Immature natural killer cell (primary cell): Measurements from ENCODE around the gene TMEM63A. TPM values are rescaled to one million over a fixed set of nuclear protein-coding genes. Genes with fewer than 3 reads are reported as not detected.
"Not testable (repeated sequence)": the region's sequence is repeated elsewhere in the genome, so short reads cannot be mapped to it uniquely, and the experiment has no call there.

ENCODE experiments used
- DNase-seq, 3 donors: peaks; one replicate each; pipeline ENCODE4 v3.0.0; 2022; ENCODE audit warnings: mixed read lengths in 1 of 3
- H3K27ac Mint-ChIP-seq, 6 donors: one replicate each; pipeline ENCODE4 v1.8.0; 2020; ENCODE audit warnings: mixed read lengths in 6 of 6, mild to moderate bottlenecking in 5 of 6, inconsistent platforms in 4 of 6, moderate library complexity in 3 of 6
- H3K27me3 Mint-ChIP-seq, 3 donors: one replicate each; pipeline ENCODE4 v1.8.0; 2020 to 2021; ENCODE audit warnings: low read depth in 3 of 3, mild to moderate bottlenecking in 3 of 3, mixed read lengths in 3 of 3, moderate library complexity in 3 of 3, inconsistent platforms in 1 of 3
- H3K36me3 Mint-ChIP-seq, 3 donors: one replicate each; pipeline ENCODE4 v1.8.0; 2020; ENCODE audit warnings: mixed read lengths in 3 of 3, inconsistent platforms in 2 of 3, mild to moderate bottlenecking in 2 of 3
- H3K4me1 Mint-ChIP-seq, 2 donors: one replicate each; pipeline ENCODE4 v1.8.0; 2020; ENCODE audit warnings: inconsistent platforms in 2 of 2, mild to moderate bottlenecking in 2 of 2, mixed read lengths in 2 of 2, moderate library complexity in 1 of 2
- H3K4me3 Mint-ChIP-seq, 5 donors: one replicate each; pipeline ENCODE4 v1.8.0; 2020; ENCODE audit warnings: mild to moderate bottlenecking in 5 of 5, mixed read lengths in 5 of 5, inconsistent platforms in 3 of 5, moderate library complexity in 3 of 5
- H3K9me3 Mint-ChIP-seq, 6 donors: one replicate each; pipeline ENCODE4 v1.8.0; 2020; ENCODE audit warnings: mild to moderate bottlenecking in 6 of 6, mixed read lengths in 6 of 6, inconsistent platforms in 4 of 6, moderate library complexity in 3 of 6
- polyA plus RNA-seq, 3 donors: library from polyadenylated mRNA; unstranded; fragments of 300-500 nt; fragmentation: Illumina TruSeq; gene quantifications; one replicate each; pipeline ENCODE4 v1.2.3, GENCODE V29; 2021

TMEM63A gene
- 10 to 100 TPM; 10.1 to 27.4 (median 11.1) TPM for polyA plus RNA-seq

GRCh38 chr1:225881959-225882693 lies at the start of gene TMEM63A:
TMEM63A (minus strand) TSS chr1:225882380; CDS start chr1:225877580, 4,800 bp downstream.
- peaks cover 0 to 10% (median 5%) of the 10 kb centered on the region in 3 donors for H3K36me3 Mint-ChIP-seq
- H3K27me3 Mint-ChIP-seq: peaks cover 1 to 6% (median 2%) of the 10 kb centered on the region in 3 donors
- peaks cover 41 to 55% of the 10 kb centered on the region in 2 donors for H3K4me1 Mint-ChIP-seq

DNA sequence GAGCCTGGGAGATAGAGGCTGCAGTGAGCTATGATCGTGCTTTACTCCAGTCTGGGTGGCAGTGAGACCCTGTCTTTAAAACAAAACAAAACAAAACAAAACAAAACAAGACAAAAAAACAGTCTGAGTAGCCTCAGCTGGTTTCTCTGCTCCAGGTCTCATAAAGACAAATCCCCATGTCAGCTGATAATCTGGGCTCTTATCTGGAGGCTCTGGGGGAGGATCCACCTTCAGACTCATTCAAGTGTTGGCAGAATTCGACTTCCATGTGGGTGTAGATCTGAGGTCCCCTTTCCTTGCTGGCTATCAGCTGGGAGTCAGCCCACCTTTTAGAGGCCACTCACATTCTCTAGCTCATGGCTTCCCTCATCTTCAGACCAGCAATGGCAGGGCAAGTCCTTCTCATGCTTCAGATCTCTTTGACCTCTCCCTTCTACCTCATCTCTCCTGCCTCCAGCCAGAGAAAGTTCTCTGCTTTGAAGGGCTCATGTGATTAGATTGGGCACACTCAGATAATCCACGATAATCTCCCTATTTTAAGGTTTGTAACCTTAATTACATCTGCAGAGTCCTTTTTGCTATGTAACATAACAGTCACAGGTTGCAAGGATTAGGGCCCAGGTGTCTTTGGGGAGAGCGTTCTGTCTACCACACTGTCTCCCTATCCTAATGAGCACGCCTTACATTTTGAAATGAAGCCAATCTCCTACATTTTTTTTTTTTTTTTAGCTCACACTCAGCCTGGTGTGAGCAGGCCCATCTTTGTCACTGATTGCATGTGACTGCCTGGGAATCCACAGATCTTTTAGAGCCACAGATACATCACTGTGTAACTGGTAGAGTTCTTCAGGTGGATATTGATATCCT lies 49.3 kb upstream of the TMEM63A start:
- Mint-ChIP-seq H3K36me3 (no peaks in the 10 kb centered on the region), H3K4me3 (no peak overlapping the region), H3K4me1 (peaks cover 17 to 19% of the 10 kb centered on the region in 2 donors), H3K27ac (peak overlapping the region in 2 of 6 donors; percentile 16 to 25), H3K27me3 (peaks cover 0 to 2% (median 0%) of the 10 kb centered on the region in 3 donors), H3K9me3 (no peaks in the 10 kb centered on the region)
- no peak for DNase-seq

More at GRCh38 chr1:225881959-225882693, at the start of gene TMEM63A:
- DNase-seq: peak; percentile 89 to 90 (median 90)
- Mint-ChIP-seq H3K4me3 (peak within 1 kb of the TSS; percentile 91 to 95 (median 93)), H3K9me3 (no peaks in the 10 kb centered on the region), H3K27ac (peak within 1 kb of the TSS; percentile 80 to 97 (median 91))

GRCh38 chr1:225930566-225930965 lies 48.4 kb upstream of the TMEM63A start:
- H3K4me1 Mint-ChIP-seq: peaks cover 17 to 19% of the 10 kb centered on the region in 2 donors
- peaks cover 0 to 2% (median 0%) of the 10 kb centered on the region in 3 donors for H3K27me3 Mint-ChIP-seq
- peak overlapping the region in 1 of 6 donors; percentile 27 for H3K27ac Mint-ChIP-seq
- no peak for DNase-seq
- H3K4me3 Mint-ChIP-seq: no peak overlapping the region
- H3K9me3 Mint-ChIP-seq: no peaks in the 10 kb centered on the region
- no peaks in the 10 kb centered on the region for H3K36me3 Mint-ChIP-seq

DNA sequence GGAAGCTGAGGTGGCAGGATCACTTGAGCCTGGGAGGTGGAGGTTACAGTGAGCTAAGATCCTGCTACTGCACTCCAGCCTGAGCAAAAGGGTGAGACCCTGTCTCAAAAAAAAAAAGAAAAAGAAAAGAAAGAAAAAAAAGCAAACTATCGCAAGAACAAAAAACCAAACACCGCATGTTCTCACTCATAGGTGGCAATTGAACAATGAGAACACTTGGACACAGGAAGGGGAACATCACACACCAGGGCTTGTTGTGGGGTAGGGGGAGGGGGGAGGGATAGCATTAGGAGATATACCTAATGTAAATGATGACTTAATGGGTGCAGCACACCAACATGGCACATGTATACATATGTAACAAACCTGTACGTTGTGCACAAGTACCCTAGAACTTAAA lies 47.3 kb upstream of the TMEM63A start:
- DNase-seq: peak; percentile 14 to 27 (median 19)
- not testable (repeated sequence) for H3K36me3 Mint-ChIP-seq, H3K9me3 Mint-ChIP-seq, H3K27me3 Mint-ChIP-seq
- peak overlapping the region; percentile 60 to 72 (median 64) for H3K4me3 Mint-ChIP-seq
- peaks cover 17 to 24% of the 10 kb centered on the region in 2 donors for H3K4me1 Mint-ChIP-seq
- peak overlapping the region; percentile 72 to 92 (median 83) for H3K27ac Mint-ChIP-seq

DNA sequence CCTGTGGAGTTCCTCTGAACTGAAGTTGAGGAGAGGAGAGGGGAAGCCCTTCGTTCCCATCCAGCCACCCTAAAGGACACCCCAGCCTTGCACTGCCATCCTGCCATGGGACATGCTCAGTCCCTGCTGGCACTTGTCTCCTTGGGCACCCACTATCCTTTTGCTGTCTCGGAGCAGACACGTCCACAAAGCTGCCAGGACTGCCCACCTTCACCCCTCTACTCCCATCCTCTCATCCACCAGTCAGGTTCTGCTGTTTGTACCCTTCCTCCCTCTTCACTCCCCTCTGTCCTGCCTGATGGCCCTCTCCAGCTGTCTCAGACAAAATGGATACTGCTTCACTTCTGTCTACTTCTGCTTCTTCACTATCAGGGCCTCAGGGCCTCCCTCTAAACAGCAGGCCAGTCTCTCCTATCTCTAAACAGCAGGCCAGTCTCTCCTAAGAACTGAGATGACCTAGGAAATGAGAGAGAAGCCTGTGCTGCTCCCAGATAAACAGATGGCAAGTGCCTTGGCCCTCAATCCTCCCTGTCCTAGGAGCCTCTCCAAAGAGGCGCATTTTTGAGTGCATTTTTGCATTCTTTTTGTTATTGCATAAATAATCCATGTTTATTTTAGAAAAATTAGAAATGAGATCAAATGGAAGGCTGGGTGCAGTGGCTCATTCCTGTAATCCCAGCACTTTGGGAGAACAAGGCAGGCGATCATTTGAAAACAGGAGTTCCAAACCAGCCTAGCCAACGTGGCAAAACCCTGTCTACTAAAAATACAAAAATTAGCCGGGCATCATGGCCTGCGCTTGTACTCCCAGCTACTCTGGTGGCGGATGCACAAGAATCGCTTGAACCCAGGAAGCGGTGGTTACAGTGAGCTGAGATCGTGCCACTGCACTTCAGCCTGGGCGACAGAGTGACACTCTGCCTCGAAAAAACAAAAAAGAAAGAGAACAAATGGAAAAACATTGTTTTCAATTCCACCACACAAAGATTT lies 46.3 kb upstream of the TMEM63A start:
- H3K9me3 Mint-ChIP-seq: no peaks in the 10 kb centered on the region
- H3K4me1 Mint-ChIP-seq: peaks cover 21 to 30% of the 10 kb centered on the region in 2 donors
- H3K36me3 Mint-ChIP-seq: no peaks in the 10 kb centered on the region
- H3K27ac Mint-ChIP-seq: peak overlapping the region; percentile 81 to 92 (median 89)
- H3K27me3 Mint-ChIP-seq: peaks cover 0 to 10% (median 7%) of the 10 kb centered on the region in 3 donors
- DNase-seq: peak in 2 of 3 donors; percentile 27 to 29
- peak overlapping the region; percentile 9 to 72 (median 63) for H3K4me3 Mint-ChIP-seq

DNA sequence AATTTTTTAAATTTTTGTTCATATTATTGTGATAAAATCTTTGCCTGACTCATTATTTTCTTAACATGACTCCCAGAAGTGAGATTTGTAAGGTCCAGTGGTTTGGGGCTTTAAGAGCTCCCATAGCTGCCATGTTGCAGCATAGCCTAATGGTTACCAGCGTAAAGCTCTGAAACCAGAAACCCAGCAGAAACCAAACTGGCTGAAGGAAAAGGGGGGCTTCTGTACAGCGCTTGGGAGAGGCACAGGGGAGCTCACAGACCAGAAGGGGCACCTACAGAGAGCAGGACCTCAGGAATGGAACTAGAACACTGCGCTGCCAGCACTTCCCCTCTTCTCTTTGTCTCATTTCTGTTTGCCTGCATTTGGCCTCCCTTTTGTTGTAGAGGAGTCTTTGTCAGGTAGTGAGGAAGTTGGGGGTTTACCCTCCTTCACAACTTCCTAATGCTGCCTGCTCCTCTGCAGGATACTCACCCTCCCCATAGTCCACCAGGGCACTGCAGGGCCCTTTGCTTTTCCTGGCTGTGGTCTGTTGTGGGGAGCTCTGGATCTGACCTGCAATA lies 44.5 kb upstream of the TMEM63A start:
- H3K27ac Mint-ChIP-seq: peak overlapping the region in 3 of 6 donors; percentile 25 to 66 (median 40)
- peak overlapping the region in 2 of 5 donors; percentile 15 to 27 for H3K4me3 Mint-ChIP-seq
- H3K27me3 Mint-ChIP-seq: peaks cover 0 to 11% (median 7%) of the 10 kb centered on the region in 3 donors
- H3K9me3 Mint-ChIP-seq: no peaks in the 10 kb centered on the region
- H3K4me1 Mint-ChIP-seq: peaks cover 35 to 40% of the 10 kb centered on the region in 2 donors
- H3K36me3 Mint-ChIP-seq: no peaks in the 10 kb centered on the region
- DNase-seq: no peak

GRCh38 chr1:225923692-225924555 lies 41.7 kb upstream of the TMEM63A start, which contains the start of gene PYCR2:
PYCR2 (minus strand) TSS chr1:225924250; CDS start chr1:225924110, 140 bp downstream.
- Mint-ChIP-seq H3K36me3 (peaks cover 0 to 11% (median 0%) of the 10 kb centered on the region in 3 donors), H3K27me3 (peaks cover 0 to 11% (median 5%) of the 10 kb centered on the region in 3 donors), H3K4me1 (peaks cover 27 to 34% of the 10 kb centered on the region in 2 donors), H3K9me3 (no peaks in the 10 kb centered on the region), H3K27ac (peak within 1 kb of the TSS; percentile 91 to 96 (median 94)), H3K4me3 (peak within 1 kb of the TSS; percentile 93 to 96 (median 94))
- peak; percentile 96 to 97 (median 96) for DNase-seq

- Mint-ChIP-seq H3K4me1 (peaks cover 22 to 28% of the 10 kb centered on the region in 2 donors), H3K27ac (peak overlapping the region; percentile 91 to 96 (median 94)), H3K27me3 (peaks cover 0 to 11% (median 5%) of the 10 kb centered on the region in 3 donors), H3K9me3 (no peaks in the 10 kb centered on the region), H3K36me3 (peaks cover 0 to 11% (median 0%) of the 10 kb centered on the region in 3 donors), H3K4me3 (peak overlapping the region; percentile 93 to 96 (median 94))
- no peak for DNase-seq
Observed at GRCh38 chr1:225923381-225923691, 41.2 kb upstream of the TMEM63A start.

DNA sequence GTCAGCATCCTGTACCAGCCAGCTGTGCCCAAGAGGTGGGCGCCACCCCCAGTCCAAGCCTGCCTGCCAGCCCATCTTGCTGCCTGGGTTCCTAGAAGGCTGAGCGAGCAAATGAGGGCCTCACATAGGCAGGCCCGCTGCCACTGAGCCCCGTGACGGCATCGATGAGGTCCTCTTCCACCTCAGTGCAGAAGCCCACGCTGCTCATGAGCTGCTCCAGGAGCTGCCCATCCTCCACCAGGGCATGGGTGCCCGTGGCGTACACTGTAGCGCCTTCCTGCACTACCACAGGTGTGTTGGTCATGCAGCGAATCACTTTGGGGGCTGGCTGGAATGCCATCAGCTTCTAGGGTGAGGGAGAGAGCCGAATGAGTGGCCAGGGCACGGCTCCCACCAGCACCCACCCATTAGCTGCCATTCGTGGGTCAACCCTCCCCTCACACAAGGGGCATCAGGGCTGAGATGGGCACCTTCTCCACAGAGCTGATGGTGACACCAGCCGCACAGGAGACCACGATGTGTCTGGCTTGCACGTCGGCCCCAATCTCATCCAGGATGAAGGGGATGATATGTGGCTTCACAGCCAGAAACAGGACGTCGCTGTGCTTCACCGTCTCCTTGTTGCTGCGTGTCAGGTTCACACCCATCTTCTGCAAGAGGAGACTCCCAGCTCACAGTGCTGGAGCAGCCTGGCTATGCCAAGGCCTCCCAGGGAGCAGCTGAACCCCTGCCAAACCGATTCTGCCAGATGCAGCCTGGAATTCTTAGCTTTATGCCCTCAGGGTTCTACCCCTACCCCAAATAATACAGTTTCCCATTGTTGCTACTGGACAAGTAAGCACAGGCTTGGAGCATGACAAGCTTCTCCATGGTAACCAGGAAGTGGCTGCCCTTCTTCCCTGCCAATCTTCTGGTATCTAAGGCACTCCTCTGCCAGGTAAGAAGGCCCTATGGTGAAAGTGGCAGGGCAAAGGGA lies 39.8 kb upstream of the TMEM63A start:
- DNase-seq: no peak
- peaks cover 28 to 31% of the 10 kb centered on the region in 2 donors for H3K4me1 Mint-ChIP-seq
- H3K27me3 Mint-ChIP-seq: peaks cover 0 to 11% (median 5%) of the 10 kb centered on the region in 3 donors
- H3K36me3 Mint-ChIP-seq: peaks cover 1 to 18% (median 3%) of the 10 kb centered on the region in 3 donors
- H3K27ac Mint-ChIP-seq: peak overlapping the region in 3 of 6 donors; percentile 35 to 91 (median 77)
- H3K4me3 Mint-ChIP-seq: peak overlapping the region; percentile 93 to 96 (median 94)
- no peaks in the 10 kb centered on the region for H3K9me3 Mint-ChIP-seq

GRCh38 chr1:225919906-225920305 lies 37.7 kb upstream of the TMEM63A start:
- DNase-seq: no peak
- Mint-ChIP-seq H3K27me3 (peaks cover under 1 to 10% (median 5%) of the 10 kb centered on the region in 3 donors), H3K36me3 (peaks cover 3 to 26% (median 9%) of the 10 kb centered on the region in 3 donors), H3K4me1 (peaks cover 45 to 51% of the 10 kb centered on the region in 2 donors), H3K4me3 (no peak overlapping the region), H3K9me3 (no peaks in the 10 kb centered on the region), H3K27ac (no peak overlapping the region)

DNA sequence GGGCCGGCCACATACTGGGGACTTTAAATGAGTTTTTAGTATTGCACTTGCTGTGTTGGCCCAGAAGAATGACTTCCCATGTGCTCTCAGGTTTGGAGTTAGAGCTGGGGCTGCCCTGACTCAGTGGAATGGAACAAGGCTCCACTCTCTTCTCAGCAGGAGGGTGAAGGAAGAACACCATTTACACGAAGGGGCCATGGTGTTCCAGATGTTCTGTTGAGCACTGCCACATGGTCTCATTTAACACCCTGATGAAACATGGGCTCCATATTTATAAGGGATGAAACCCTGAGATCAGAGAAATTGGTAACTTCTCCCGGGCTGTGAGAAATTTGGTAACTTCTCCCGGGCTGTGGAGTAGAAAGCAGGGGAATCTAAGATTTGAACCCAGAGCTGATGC lies 36.1 kb upstream of the TMEM63A start:
- peaks cover 3 to 30% (median 13%) of the 10 kb centered on the region in 3 donors for H3K36me3 Mint-ChIP-seq
- DNase-seq: no peak
- no peaks in the 10 kb centered on the region for H3K9me3 Mint-ChIP-seq
- H3K27ac Mint-ChIP-seq: peak overlapping the region in 1 of 6 donors; percentile 7
- H3K4me3 Mint-ChIP-seq: no peak overlapping the region
- H3K27me3 Mint-ChIP-seq: peaks cover 0 to 2% (median 0%) of the 10 kb centered on the region in 3 donors
- peaks cover 34 to 47% of the 10 kb centered on the region in 2 donors for H3K4me1 Mint-ChIP-seq
